Astrocyte (in vitro differentiated cells and primary cell): ENCODE measurements around the gene CCL21. TPM values are rescaled to one million over a fixed set of nuclear protein-coding genes. Genes with fewer than 3 reads are reported as not detected.

Experiments used
- DNase-seq: peaks from one replicate; pipeline ENCODE4 v3.0.0-alpha.2; 2010; ENCODE audit warnings: low read depth
- FAIRE-seq: peaks from 2 replicates; lab custom pipeline; 2011; peaks lifted over from hg19 to GRCh38; lab: Jason Lieb, UNC
- H2AFZ ChIP-seq: 2 replicates; pipeline ENCODE4 v1.6.0; 2012; ENCODE audit warnings: low read depth, low read length, inconsistent platforms
- H3K27ac ChIP-seq: 2 replicates; pipeline ENCODE4 v1.5.1; 2011; ENCODE audit warnings: low read depth, low read length, inconsistent platforms
- H3K27me3 ChIP-seq: 2 replicates; pipeline ENCODE4 v1.6.0; 2011; ENCODE audit warnings: low read length, inconsistent platforms; ENCODE audit not compliant: insufficient read depth
- H3K36me3 ChIP-seq: 2 replicates; pipeline ENCODE4 v1.5.1; 2011; ENCODE audit warnings: low read length, inconsistent platforms; ENCODE audit not compliant: insufficient read depth
- H3K4me1 ChIP-seq: 2 replicates; pipeline ENCODE4 v1.5.1; 2011; ENCODE audit warnings: low read length, inconsistent platforms; ENCODE audit not compliant: insufficient read depth
- H3K4me2 ChIP-seq: 2 replicates; pipeline ENCODE4 v1.6.0; 2012; ENCODE audit warnings: low read length, inconsistent platforms
- H3K4me3 ChIP-seq: 2 replicates; pipeline ENCODE4 v1.5.1; 2011; ENCODE audit warnings: low read depth, mild to moderate bottlenecking, low read length, inconsistent platforms; ENCODE audit not compliant: insufficient read depth
- H3K79me2 ChIP-seq: 2 replicates; pipeline ENCODE4 v1.6.0; 2012; ENCODE audit warnings: mild to moderate bottlenecking, low read length, inconsistent platforms; ENCODE audit not compliant: insufficient read depth
- H3K9ac ChIP-seq: 2 replicates; pipeline ENCODE4 v1.6.0; 2012; ENCODE audit warnings: mild to moderate bottlenecking, low read length, inconsistent platforms
- H3K9me3 ChIP-seq: 2 replicates; pipeline ENCODE4 v1.5.1; 2012; ENCODE audit warnings: low read depth, mild to moderate bottlenecking, low read length, inconsistent platforms; ENCODE audit not compliant: insufficient read depth
- H4K20me1 ChIP-seq: 2 replicates; pipeline ENCODE4 v1.6.0; 2012; ENCODE audit warnings: low read length, inconsistent platforms; ENCODE audit not compliant: insufficient read depth
- H3K27ac Mint-ChIP-seq: one replicate; pipeline ENCODE4 v1.8.0; 2021; ENCODE audit warnings: mild to moderate bottlenecking, mixed read lengths; ENCODE audit not compliant: unreplicated experiment
- H3K27me3 Mint-ChIP-seq: one replicate; pipeline ENCODE4 v1.8.0; 2021; ENCODE audit warnings: low read depth, mixed read lengths; ENCODE audit not compliant: unreplicated experiment
- H3K36me3 Mint-ChIP-seq: one replicate; pipeline ENCODE4 v1.8.0; 2021; ENCODE audit warnings: low read depth, mixed read lengths; ENCODE audit not compliant: unreplicated experiment
- H3K4me1 Mint-ChIP-seq: one replicate; pipeline ENCODE4 v1.8.0; 2021; ENCODE audit warnings: low read depth, mixed read lengths; ENCODE audit not compliant: unreplicated experiment
- H3K4me3 Mint-ChIP-seq: one replicate; pipeline ENCODE4 v1.8.0; 2021; ENCODE audit warnings: mild to moderate bottlenecking, moderate library complexity, mixed read lengths; ENCODE audit not compliant: unreplicated experiment
- H3K9me3 Mint-ChIP-seq: one replicate; pipeline ENCODE4 v1.8.0; 2021; ENCODE audit warnings: mild to moderate bottlenecking, mixed read lengths; ENCODE audit not compliant: unreplicated experiment
- EZH2 ChIP-seq: IDR thresholded peaks from 2 replicates; pipeline ENCODE4 v1.6.1; 2012; ENCODE audit warnings: mild to moderate bottlenecking, low read length, inconsistent platforms; ENCODE audit not compliant: insufficient read depth
- total RNA-seq: library from RNA; stranded (reverse); gene quantifications from 2 replicates; pipeline ENCODE4 v1.2.1, GENCODE V29; 2021
- TF ChIP-seq, protein P1 (sequence below): IDR thresholded peaks from 2 replicates; pipeline ENCODE4 v1.5.1; 2011; ENCODE audit warnings: low read depth, mild to moderate bottlenecking, inconsistent platforms, low read length, moderate library complexity; ENCODE audit not compliant: insufficient read depth

CCL21 gene
- total RNA-seq, 1 donor from 2014 or later, result not detected

DNA sequence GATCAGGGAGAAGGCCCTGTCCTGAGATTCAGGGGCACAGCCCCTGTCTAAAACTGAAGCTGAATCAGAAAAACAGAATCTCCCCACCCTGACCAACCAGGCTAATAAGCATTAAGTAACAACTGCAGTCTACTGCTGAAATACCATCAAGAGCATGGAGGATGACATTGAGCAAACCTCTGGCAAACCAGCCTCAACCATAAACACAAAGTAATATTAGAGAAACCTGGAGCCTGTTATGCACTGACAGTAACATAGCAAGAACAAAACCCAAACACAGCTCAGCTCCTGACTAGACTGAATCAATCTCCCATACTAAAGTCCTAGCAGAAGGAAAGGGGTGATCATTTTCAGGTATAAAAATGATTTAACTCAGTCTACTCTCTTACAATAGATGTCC lies 24.8 kb upstream of the CCL21 start:
- no peak overlapping the region for H3K9ac ChIP-seq
- no peaks in the 10 kb centered on the region for H3K4me1 ChIP-seq
- no peak overlapping the region for H3K4me2 ChIP-seq
- FAIRE-seq (no peak), DNase-seq (no peak)
- no peak for TF ChIP-seq EZH2
- TF ChIP-seq, protein P1, sequence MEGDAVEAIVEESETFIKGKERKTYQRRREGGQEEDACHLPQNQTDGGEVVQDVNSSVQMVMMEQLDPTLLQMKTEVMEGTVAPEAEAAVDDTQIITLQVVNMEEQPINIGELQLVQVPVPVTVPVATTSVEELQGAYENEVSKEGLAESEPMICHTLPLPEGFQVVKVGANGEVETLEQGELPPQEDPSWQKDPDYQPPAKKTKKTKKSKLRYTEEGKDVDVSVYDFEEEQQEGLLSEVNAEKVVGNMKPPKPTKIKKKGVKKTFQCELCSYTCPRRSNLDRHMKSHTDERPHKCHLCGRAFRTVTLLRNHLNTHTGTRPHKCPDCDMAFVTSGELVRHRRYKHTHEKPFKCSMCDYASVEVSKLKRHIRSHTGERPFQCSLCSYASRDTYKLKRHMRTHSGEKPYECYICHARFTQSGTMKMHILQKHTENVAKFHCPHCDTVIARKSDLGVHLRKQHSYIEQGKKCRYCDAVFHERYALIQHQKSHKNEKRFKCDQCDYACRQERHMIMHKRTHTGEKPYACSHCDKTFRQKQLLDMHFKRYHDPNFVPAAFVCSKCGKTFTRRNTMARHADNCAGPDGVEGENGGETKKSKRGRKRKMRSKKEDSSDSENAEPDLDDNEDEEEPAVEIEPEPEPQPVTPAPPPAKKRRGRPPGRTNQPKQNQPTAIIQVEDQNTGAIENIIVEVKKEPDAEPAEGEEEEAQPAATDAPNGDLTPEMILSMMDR, result no peak
- H3K36me3 Mint-ChIP-seq, result no peaks in the 10 kb centered on the region
- peaks cover 6% of the 10 kb centered on the region for H3K27me3 Mint-ChIP-seq
- H3K4me1 Mint-ChIP-seq, result no peaks in the 10 kb centered on the region
- no peak overlapping the region for H3K4me3 ChIP-seq
- H3K27me3 ChIP-seq, result peaks cover 2% of the 10 kb centered on the region
- H3K27ac ChIP-seq, result no peak overlapping the region
- no peaks in the 10 kb centered on the region for H3K36me3 ChIP-seq
- H3K79me2 ChIP-seq, result no peaks in the 10 kb centered on the region
- H4K20me1 ChIP-seq, result no peaks in the 10 kb centered on the region
- peaks cover 8% of the 10 kb centered on the region for H3K9me3 Mint-ChIP-seq
- H3K9me3 ChIP-seq, result no peaks in the 10 kb centered on the region
- no peak overlapping the region for H2AFZ ChIP-seq
- H3K4me3 Mint-ChIP-seq, result no peak overlapping the region
- no peak overlapping the region for H3K27ac Mint-ChIP-seq

DNA sequence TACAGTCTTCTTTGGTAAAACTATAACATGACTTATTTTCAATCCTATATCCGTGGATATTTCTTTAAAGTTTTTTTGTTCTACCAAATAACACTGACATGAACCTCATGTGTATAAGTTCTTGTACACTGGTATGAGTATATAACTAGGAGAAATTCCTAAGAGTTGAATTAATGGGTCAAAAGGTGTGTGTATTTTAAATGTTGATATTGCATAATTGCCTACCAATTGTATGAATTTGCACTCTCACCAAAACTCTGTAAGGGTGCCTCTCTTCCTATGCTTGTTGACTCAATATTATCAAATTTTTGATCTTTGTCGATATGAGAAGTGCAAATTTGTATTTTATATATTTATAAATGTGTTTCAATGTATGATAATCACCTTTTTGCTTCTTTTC lies 22.9 kb upstream of the CCL21 start:
- no peak for DNase-seq
- no peaks in the 10 kb centered on the region for H4K20me1 ChIP-seq
- no peaks in the 10 kb centered on the region for H3K79me2 ChIP-seq
- no peak overlapping the region for H3K27ac Mint-ChIP-seq
- no peaks in the 10 kb centered on the region for H3K4me1 Mint-ChIP-seq
- no peak for FAIRE-seq
- H3K27ac ChIP-seq, result no peak overlapping the region
- H3K4me3 ChIP-seq, result no peak overlapping the region
- no peak overlapping the region for H2AFZ ChIP-seq
- H3K36me3 Mint-ChIP-seq, result no peaks in the 10 kb centered on the region
- H3K4me1 ChIP-seq, result no peaks in the 10 kb centered on the region
- peaks cover 10% of the 10 kb centered on the region for H3K27me3 Mint-ChIP-seq
- no peaks in the 10 kb centered on the region for H3K9me3 ChIP-seq
- H3K9ac ChIP-seq, result no peak overlapping the region
- H3K4me2 ChIP-seq, result no peak overlapping the region
- peaks cover 6% of the 10 kb centered on the region for H3K9me3 Mint-ChIP-seq
- H3K27me3 ChIP-seq, result peaks cover 5% of the 10 kb centered on the region
- no peak overlapping the region for H3K4me3 Mint-ChIP-seq
- no peaks in the 10 kb centered on the region for H3K36me3 ChIP-seq
- no peak for TF ChIP-seq EZH2
- TF ChIP-seq, protein P1, result no peak

DNA sequence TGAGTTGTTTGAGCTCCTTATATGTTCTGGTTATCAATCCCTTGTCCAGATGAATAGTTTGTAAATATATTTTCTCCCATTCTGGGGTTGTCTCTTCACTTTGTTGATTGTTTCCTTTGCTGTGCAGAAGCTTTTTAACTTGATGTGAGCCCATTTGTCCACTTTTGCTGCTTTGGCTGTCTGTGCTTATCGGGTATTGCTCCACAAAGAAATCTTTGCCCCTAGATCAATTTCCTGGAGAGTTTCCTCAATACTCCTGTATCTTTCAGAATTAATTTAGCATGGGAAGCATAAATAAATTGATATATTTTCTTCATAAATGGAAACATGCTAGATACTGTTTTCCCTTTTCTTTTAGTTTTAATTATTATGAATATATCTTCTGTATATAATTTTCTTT lies 22.5 kb upstream of the CCL21 start:
- FAIRE-seq, result no peak
- no peak for DNase-seq
- Histone ChIP-seq H4K20me1 (no peaks in the 10 kb centered on the region), H3K36me3 (no peaks in the 10 kb centered on the region), H3K27me3 (peaks cover 5% of the 10 kb centered on the region), H3K9ac (no peak overlapping the region), H3K4me1 (no peaks in the 10 kb centered on the region), H2AFZ (no peak overlapping the region), H3K79me2 (no peaks in the 10 kb centered on the region), H3K4me3 (no peak overlapping the region), H3K9me3 (no peaks in the 10 kb centered on the region), H3K4me2 (no peak overlapping the region), H3K27ac (no peak overlapping the region)
- Mint-ChIP-seq H3K27ac (no peak overlapping the region), H3K4me1 (no peaks in the 10 kb centered on the region), H3K4me3 (no peak overlapping the region), H3K27me3 (peaks cover 13% of the 10 kb centered on the region), H3K9me3 (peaks cover 6% of the 10 kb centered on the region), H3K36me3 (no peaks in the 10 kb centered on the region)
- no peak for TF ChIP-seq EZH2
- TF ChIP-seq, protein P1, result no peak
